ENCODE data around the gene SLC2A6. TPM values are rescaled to one million over a fixed set of nuclear protein-coding genes. Genes with fewer than 3 reads are reported as not detected.

The SLC2A6 gene
- total RNA-seq, 2 donors from 2014 or later = 4.3 to 5.2 TPM

DNA sequence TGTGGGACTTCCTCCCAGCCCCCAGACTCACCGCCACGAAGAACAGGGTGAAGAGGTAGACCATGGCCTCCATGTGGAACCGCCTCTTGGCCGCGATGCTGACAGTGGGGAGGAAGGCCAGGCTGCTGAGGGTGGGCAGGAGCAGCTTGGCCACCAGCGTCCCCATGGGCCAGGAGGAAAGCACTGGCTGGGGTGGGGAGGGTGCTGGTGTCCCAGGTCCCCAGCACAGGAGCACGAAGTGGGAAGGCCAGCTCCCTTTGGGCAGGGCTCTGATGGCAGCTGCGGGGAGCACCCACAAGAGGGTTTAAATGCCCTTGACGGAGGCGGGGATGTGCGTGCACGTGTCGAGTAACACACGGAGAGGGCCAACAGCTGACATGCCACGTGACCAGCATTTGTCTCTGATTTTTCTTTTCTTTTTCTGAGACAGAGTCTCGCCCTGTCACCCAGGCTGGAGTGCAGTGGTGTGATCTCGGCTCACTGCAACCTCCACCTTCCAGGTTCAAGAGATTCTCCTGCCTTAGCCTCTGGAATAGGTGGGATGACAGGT is 45.9 kb upstream of the SLC2A6 start, which contains the start of gene MYMK:
Gene MYMK (minus strand): TSS at position 281 of the 550 bp plus-strand sequence. CDS start 115 bp downstream, at position 166.
- no peaks in the 10 kb centered on the region for H3K9me3 ChIP-seq
- no peaks in the 10 kb centered on the region for H3K36me3 ChIP-seq
- no peak for DNase-seq (ENCODE audit: low spot score)
- H3K4me1 ChIP-seq = peaks cover 0 to 33% of the 10 kb centered on the region in 2 donors
- H3K27ac ChIP-seq = no peak within 1 kb of the TSS
- TF ChIP-seq, protein P1, sequence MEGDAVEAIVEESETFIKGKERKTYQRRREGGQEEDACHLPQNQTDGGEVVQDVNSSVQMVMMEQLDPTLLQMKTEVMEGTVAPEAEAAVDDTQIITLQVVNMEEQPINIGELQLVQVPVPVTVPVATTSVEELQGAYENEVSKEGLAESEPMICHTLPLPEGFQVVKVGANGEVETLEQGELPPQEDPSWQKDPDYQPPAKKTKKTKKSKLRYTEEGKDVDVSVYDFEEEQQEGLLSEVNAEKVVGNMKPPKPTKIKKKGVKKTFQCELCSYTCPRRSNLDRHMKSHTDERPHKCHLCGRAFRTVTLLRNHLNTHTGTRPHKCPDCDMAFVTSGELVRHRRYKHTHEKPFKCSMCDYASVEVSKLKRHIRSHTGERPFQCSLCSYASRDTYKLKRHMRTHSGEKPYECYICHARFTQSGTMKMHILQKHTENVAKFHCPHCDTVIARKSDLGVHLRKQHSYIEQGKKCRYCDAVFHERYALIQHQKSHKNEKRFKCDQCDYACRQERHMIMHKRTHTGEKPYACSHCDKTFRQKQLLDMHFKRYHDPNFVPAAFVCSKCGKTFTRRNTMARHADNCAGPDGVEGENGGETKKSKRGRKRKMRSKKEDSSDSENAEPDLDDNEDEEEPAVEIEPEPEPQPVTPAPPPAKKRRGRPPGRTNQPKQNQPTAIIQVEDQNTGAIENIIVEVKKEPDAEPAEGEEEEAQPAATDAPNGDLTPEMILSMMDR (IDR thresholded peaks at IDR 0.05) = no peak
- H3K27me3 ChIP-seq = no peaks in the 10 kb centered on the region
- H3K4me3 ChIP-seq = no peak within 1 kb of the TSS

DNA sequence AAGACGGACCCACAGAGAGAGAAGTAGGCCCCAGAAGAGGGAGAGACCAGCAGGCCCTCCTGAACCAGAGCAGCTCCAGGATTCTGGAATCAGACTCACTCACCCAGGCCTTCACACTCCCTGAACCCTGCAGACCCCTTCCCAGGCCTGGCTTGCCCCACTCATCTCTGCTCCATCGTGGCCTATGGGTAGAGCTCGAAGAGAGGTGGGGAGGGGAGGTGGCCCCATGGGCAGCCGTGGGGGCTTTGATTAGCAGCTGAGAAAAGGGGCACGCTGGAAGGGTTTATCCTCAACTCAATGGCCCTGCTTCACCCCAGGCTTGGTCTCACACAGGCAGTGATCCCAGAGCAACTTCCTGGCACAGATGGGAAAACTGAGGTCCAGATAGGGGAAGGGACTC is 45.2 kb upstream of the SLC2A6 start:
- TF ChIP-seq, protein P1 (IDR thresholded peaks at IDR 0.05) = no peak
- H3K9me3 ChIP-seq = no peaks in the 10 kb centered on the region
- no peaks in the 10 kb centered on the region for H3K27me3 ChIP-seq
- no peak for DNase-seq (ENCODE audit: low spot score)
- H3K27ac ChIP-seq = no peak overlapping the region
- H3K4me3 ChIP-seq = no peak overlapping the region
- H3K36me3 ChIP-seq = no peaks in the 10 kb centered on the region
- H3K4me1 ChIP-seq = peaks cover 0 to 33% of the 10 kb centered on the region in 2 donors

DNA sequence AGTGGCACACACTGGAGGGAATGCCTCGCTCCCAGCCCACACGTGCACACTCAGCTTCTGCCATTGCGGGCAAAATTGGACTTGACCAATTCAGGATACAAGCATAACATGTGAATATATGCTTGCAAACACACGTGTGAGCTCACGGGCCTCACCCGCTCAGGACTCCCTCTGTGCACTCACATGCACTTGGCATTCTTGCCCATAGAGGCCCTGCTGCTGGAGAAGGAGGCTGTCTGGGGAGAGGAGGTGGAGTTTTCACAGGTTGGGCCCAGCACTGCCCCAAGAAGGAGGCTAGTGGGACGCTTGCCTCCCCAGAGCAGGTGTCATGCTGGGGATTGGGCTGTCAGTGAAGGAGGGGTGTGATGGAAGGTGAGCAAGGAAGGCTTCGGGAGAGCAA is 44.2 kb upstream of the SLC2A6 start:
- H3K4me3 ChIP-seq = no peak overlapping the region
- H3K9me3 ChIP-seq = no peaks in the 10 kb centered on the region
- no peak for DNase-seq (ENCODE audit: low spot score)
- no peaks in the 10 kb centered on the region for H3K27me3 ChIP-seq
- no peak overlapping the region for H3K27ac ChIP-seq
- H3K4me1 ChIP-seq = peaks cover 0 to 24% of the 10 kb centered on the region in 2 donors
- TF ChIP-seq, protein P1 (IDR thresholded peaks at IDR 0.05) = no peak
- no peaks in the 10 kb centered on the region for H3K36me3 ChIP-seq

DNA sequence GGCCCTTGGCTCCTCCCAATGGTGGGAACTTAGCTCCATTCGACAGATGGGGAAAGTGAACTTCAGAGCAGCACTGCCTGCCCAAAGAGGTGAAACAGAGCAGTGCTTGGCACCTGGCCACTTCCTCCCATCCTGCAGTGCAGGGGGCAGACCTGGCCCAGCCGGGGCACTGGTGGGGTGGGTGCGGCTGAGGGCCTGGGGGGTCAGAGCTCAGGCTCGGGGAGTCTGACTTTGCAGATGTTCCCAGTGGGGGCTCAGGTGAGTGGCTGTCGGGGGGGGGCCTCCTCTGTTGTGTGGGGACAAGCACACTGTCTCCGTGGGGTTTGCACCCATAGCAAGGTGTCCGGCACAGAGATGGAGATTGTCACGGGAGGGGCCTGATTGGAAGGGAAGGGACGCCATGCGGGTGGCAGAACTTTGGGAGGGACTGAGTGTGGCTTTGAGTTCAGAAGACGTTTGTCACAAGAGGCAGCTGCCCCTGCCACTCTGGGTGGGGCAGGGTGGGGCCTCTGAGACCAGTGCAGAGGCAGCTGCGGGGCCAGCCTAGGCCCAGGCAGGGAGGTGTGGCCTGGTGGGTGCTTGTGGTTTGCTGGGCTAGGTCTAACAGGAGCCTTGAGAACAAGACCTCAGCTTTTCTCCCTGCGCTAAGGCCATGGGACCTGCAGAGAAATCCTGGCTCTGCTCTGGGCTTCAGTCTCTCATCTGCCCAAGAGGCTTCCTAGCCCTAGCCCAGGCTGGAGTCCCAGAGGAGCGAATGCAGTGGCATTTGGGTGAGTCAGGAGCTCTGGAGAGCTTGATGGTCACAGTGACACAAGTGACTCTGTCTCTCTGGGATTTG is 43.4 kb upstream of the SLC2A6 start:
- TF ChIP-seq, protein P1 (IDR thresholded peaks at IDR 0.05) = no peak
- no peaks in the 10 kb centered on the region for H3K27me3 ChIP-seq
- no peak overlapping the region for H3K4me3 ChIP-seq
- no peaks in the 10 kb centered on the region for H3K9me3 ChIP-seq
- no peaks in the 10 kb centered on the region for H3K36me3 ChIP-seq
- DNase-seq (ENCODE audit: low spot score) = no peak
- H3K4me1 ChIP-seq = peaks cover 0 to 16% of the 10 kb centered on the region in 2 donors
- no peak overlapping the region for H3K27ac ChIP-seq

DNA sequence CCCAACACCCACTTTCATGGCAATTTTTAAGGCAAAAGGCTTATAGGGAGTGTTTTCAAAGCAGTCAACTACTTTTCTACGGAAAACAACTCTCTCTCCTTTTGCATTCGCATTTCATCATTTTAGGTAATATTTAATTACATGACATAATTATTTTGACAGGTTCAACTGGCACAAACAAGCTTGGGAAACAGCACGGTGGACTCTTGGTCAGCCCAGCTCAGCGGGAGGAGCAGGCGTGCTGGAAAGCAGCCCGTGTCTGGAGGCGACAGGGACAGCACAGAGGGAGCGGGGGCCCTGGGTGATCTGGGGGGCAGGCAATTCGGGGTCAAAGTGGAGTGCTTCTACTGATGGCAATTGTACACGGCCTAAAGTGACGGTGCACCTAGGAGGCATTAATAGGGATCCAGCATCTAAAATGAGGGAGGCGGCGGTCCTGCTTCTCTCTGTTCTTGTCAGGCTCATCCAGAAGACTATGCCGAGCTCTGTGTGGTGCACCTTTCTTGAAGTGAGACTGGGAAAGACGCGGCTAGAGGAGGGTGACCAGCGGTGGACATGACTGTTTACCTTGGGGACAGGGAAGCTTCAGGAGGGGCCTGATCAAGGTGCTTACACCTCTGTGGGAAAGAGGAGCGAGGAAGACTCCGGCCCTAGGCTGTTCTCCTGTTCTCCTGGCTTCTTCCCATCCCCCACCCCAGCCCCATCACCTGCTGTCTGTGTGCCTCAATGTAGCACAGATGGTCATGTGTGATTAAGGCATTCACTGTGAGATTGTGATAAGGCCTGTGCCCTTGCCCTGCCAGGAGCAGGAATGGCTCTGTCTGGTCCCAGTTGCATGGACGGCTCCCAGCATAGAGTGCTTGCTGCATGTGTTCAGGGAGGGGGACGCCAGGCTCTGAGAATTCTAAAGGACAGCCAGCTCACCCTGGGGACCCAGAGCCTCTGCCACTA is 42.5 kb upstream of the SLC2A6 start:
- peaks cover 0 to 7% of the 10 kb centered on the region in 2 donors for H3K4me1 ChIP-seq
- H3K36me3 ChIP-seq = no peaks in the 10 kb centered on the region
- TF ChIP-seq, protein P1 (IDR thresholded peaks at IDR 0.05) = no peak
- H3K9me3 ChIP-seq = no peaks in the 10 kb centered on the region
- H3K27ac ChIP-seq = no peak overlapping the region
- no peak for DNase-seq (ENCODE audit: low spot score)
- H3K4me3 ChIP-seq = no peak overlapping the region
- H3K27me3 ChIP-seq = no peaks in the 10 kb centered on the region
